IMR-90 (cell line): ENCODE results near the gene PAN2. TPM values are rescaled to one million over a fixed set of nuclear protein-coding genes. Genes with fewer than 3 reads are reported as not detected.

Experiments used
- ATAC-seq: fragments of 200-7000 bp; cut with Tn5 transposase; 2 replicates; pipeline ENCODE4 v1.9.1; 2020; ENCODE audit warnings: low read depth, mild to moderate bottlenecking, moderate library complexity
- BruUV-seq: library from RNA; stranded (reverse); fragments of 400-500 nt; replicated peaks from 2 replicates; lab custom pipeline; 2021; lab: Mats Ljungman, UMichigan
- CTCF ChIA-PET: fragments of 300-600 bp; formaldehyde crosslinking; extraction: SDS; loops from one replicate; lab custom pipeline; 2021; ENCODE audit warnings: antibody characterized with exemption; lab: Yijun Ruan, JAX
- POLR2A ChIA-PET: fragments of 300-600 bp; sonication (Branson Sonifier 250); formaldehyde crosslinking; loops from one replicate; lab custom pipeline; 2022; ENCODE audit warnings: antibody characterized with exemption; ENCODE audit not compliant: unreplicated experiment; lab: Charles Lee
- DNase-seq: peaks from one replicate; pipeline ENCODE4 v3.0.0; 2013
- H2AFZ ChIP-seq: replicated peaks from 2 replicates; pipeline ENCODE3; 2013; ENCODE audit warnings: low read length, mild to moderate bottlenecking; ENCODE audit not compliant: poor library complexity
- H2AK5ac ChIP-seq: 2 replicates; pipeline ENCODE4 v1.6.1; 2013; ENCODE audit warnings: low read depth, low read length, inconsistent platforms
- H2AK9ac ChIP-seq: replicated peaks from 2 replicates; pipeline ENCODE3; 2013; ENCODE audit warnings: mild to moderate bottlenecking, low read depth, low read length, moderate library complexity; ENCODE audit not compliant: poor library complexity
- H2BK120ac ChIP-seq: 2 replicates; pipeline ENCODE4 v1.6.1; 2013; ENCODE audit warnings: low read depth, low read length, inconsistent platforms
- H2BK15ac ChIP-seq: 3 replicates; pipeline ENCODE4 v1.6.1; 2013; ENCODE audit warnings: low read depth, low read length, inconsistent platforms
- H2BK20ac ChIP-seq: 2 replicates; pipeline ENCODE4 v1.6.1; 2013; ENCODE audit warnings: low read depth, mild to moderate bottlenecking, inconsistent platforms, low read length, moderate library complexity
- H2BK5ac ChIP-seq: 2 replicates; pipeline ENCODE4 v1.6.1; 2013; ENCODE audit warnings: mild to moderate bottlenecking, low read depth, low read length, inconsistent platforms; ENCODE audit not compliant: poor library complexity, severe bottlenecking
- H3K14ac ChIP-seq: replicated peaks from 2 replicates; pipeline ENCODE4 v1.6.1; 2013; ENCODE audit warnings: low read depth, low read length, inconsistent platforms
- H3K18ac ChIP-seq: 2 replicates; pipeline ENCODE4 v1.6.1; 2013; ENCODE audit warnings: low read depth, low read length, control low read depth
- H3K23ac ChIP-seq: 2 replicates; pipeline ENCODE4 v1.6.1; 2013; ENCODE audit warnings: low read depth, low read length, inconsistent platforms
- H3K27ac ChIP-seq: 2 replicates; pipeline ENCODE4 v1.5.1; 2013; ENCODE audit warnings: mild to moderate bottlenecking, control low read depth, low read length; ENCODE audit not compliant: insufficient read depth
- H3K27me3 ChIP-seq: 2 replicates; pipeline ENCODE4 v1.6.1; 2013; ENCODE audit warnings: low read length; ENCODE audit not compliant: control insufficient read depth, insufficient read depth
- H3K36me3 ChIP-seq: 2 replicates; pipeline ENCODE4 v1.6.1; 2013; ENCODE audit warnings: low read length, mixed read lengths; ENCODE audit not compliant: control insufficient read depth, insufficient read depth
- H3K4ac ChIP-seq: 2 replicates; pipeline ENCODE4 v1.6.1; 2013; ENCODE audit warnings: low read depth, low read length, inconsistent platforms
- H3K4me1 ChIP-seq: 2 replicates; pipeline ENCODE4 v1.6.1; 2013; ENCODE audit warnings: low read length, mixed read lengths; ENCODE audit not compliant: control insufficient read depth, insufficient read depth
- H3K4me2 ChIP-seq: 2 replicates; pipeline ENCODE4 v1.6.1; 2013; ENCODE audit warnings: low read depth, mild to moderate bottlenecking, control low read depth, low read length, moderate library complexity
- H3K4me3 ChIP-seq: 2 replicates; pipeline ENCODE4 v1.5.1; 2013; ENCODE audit warnings: low read depth, mild to moderate bottlenecking, control low read depth, low read length, moderate library complexity; ENCODE audit not compliant: insufficient read depth
- H3K56ac ChIP-seq: 2 replicates; pipeline ENCODE4 v1.6.1; 2013; ENCODE audit warnings: low read length, inconsistent platforms; ENCODE audit not compliant: insufficient read depth; ENCODE audit errors: extremely low read depth
- H3K79me1 ChIP-seq, 2 experiments: 2 replicates each; pipeline ENCODE4 v1.6.1; 2013; ENCODE audit warnings: low read length in 2 of 2, inconsistent platforms in 1 of 2, low read depth in 1 of 2
- H3K9ac ChIP-seq: 2 replicates; pipeline ENCODE4 v1.6.1; 2013; ENCODE audit warnings: low read depth, low read length, control low read depth
- H3K9me1 ChIP-seq: 2 replicates; pipeline ENCODE4 v1.6.1; 2013; ENCODE audit warnings: low read length, inconsistent platforms; ENCODE audit not compliant: insufficient read depth
- H3K9me3 ChIP-seq: 2 replicates; pipeline ENCODE4 v1.6.1; 2013; ENCODE audit warnings: low read length; ENCODE audit not compliant: control insufficient read depth, insufficient read depth
- H4K20me1 ChIP-seq: 2 replicates; pipeline ENCODE4 v1.6.1; 2013; ENCODE audit warnings: low read length, inconsistent platforms; ENCODE audit not compliant: insufficient read depth
- H4K5ac ChIP-seq: 2 replicates; pipeline ENCODE4 v1.6.1; 2013; ENCODE audit warnings: mild to moderate bottlenecking, low read depth, low read length, control low read depth
- H4K8ac ChIP-seq, 2 experiments: 2 replicates each; pipeline ENCODE4 v1.6.1; 2013; ENCODE audit warnings: low read depth in 2 of 2, low read length in 2 of 2, control low read depth in 1 of 2, inconsistent platforms in 1 of 2
- H4K91ac ChIP-seq: 2 replicates; pipeline ENCODE4 v1.6.1; 2013; ENCODE audit warnings: low read depth, low read length, inconsistent platforms; ENCODE audit not compliant: insufficient read depth
- BHLHE40 ChIP-seq: fragments of 150-350 bp; IDR thresholded peaks from 2 replicates; pipeline ENCODE4 v1.6.1; 2016; ENCODE audit warnings: mild to moderate bottlenecking, low read depth, low read length
- CEBPB ChIP-seq: IDR thresholded peaks from 2 replicates; pipeline ENCODE4 v1.6.1; 2012; ENCODE audit warnings: low read depth, low read length, improper control_type of control experiment
- CHD1 ChIP-seq: IDR thresholded peaks from 2 replicates; pipeline ENCODE4 v1.6.1; 2012; ENCODE audit warnings: low read depth, low read length, improper control_type of control experiment
- CTCF ChIP-seq: conservative IDR thresholded peaks from 2 replicates; pipeline ENCODE4 v1.5.1; 2012; ENCODE audit warnings: mild to moderate bottlenecking, low read depth, low read length, improper control_type of control experiment
- ELK1 ChIP-seq: fragments of 150-350 bp; IDR thresholded peaks from 2 replicates; pipeline ENCODE4 v1.6.1; 2016; ENCODE audit warnings: low read depth, mild to moderate bottlenecking, low read length, moderate library complexity, borderline replicate concordance
- FOS ChIP-seq: fragments of 150-350 bp; IDR thresholded peaks from 2 replicates; pipeline ENCODE4 v1.6.1; 2016; ENCODE audit warnings: low read depth, low read length
- MAFK ChIP-seq: IDR thresholded peaks from 2 replicates; pipeline ENCODE4 v1.6.1; 2012; ENCODE audit warnings: low read depth, low read length, improper control_type of control experiment
- MAZ ChIP-seq: IDR thresholded peaks from 2 replicates; pipeline ENCODE4 v1.6.1; 2012; ENCODE audit warnings: low read depth, mild to moderate bottlenecking, low read length, improper control_type of control experiment, moderate library complexity, borderline replicate concordance
- MXI1 ChIP-seq: IDR thresholded peaks from 2 replicates; pipeline ENCODE4 v1.6.1; 2012; ENCODE audit warnings: low read depth, mild to moderate bottlenecking, low read length, moderate library complexity, borderline replicate concordance
- NFE2L2 ChIP-seq: fragments of 150-350 bp; IDR thresholded peaks from 2 replicates; pipeline ENCODE4 v1.6.1; 2016; ENCODE audit warnings: low read depth, mild to moderate bottlenecking, low read length
- POLR2A ChIP-seq: IDR thresholded peaks from 2 replicates; pipeline ENCODE4 v1.6.1; 2012; ENCODE audit warnings: mild to moderate bottlenecking, low read depth, low read length
- RAD21 ChIP-seq: IDR thresholded peaks from 2 replicates; pipeline ENCODE4 v1.6.1; 2012; ENCODE audit warnings: low read length, improper control_type of control experiment
- RCOR1 ChIP-seq: IDR thresholded peaks from 2 replicates; pipeline ENCODE4 v1.6.1; 2012; ENCODE audit warnings: mild to moderate bottlenecking, low read length, improper control_type of control experiment; ENCODE audit not compliant: insufficient replicate concordance
- RFX5 ChIP-seq: IDR thresholded peaks from 2 replicates; pipeline ENCODE4 v1.8.0; 2012; ENCODE audit warnings: low read depth, mild to moderate bottlenecking, low read length, moderate library complexity
- SMC3 ChIP-seq: fragments of 150-350 bp; IDR thresholded peaks from 2 replicates; pipeline ENCODE4 v1.6.1; 2016; ENCODE audit warnings: low read depth, mild to moderate bottlenecking, antibody characterized with exemption, low read length, moderate library complexity
- WGBS, 2 experiments: methylation state at CpG; one replicate each; pipeline versions ENCODE4 v1.1.5 to v1.1.7; 2013; ENCODE audit warnings: missing lambda C conversion rate in 2 of 2; ENCODE audit not compliant: insufficient read length in 1 of 2; ENCODE audit errors: extremely low coverage in 2 of 2; 5-methylcytosine and 5-hydroxymethylcytosine counted together
- dilution Hi-C: fragments of 300-500 bp; cut with HindIII; formaldehyde crosslinking; loops from one replicate; pipeline ENCODE4 v1.14.3; 2018; ENCODE audit warnings: low sequenced_read_pairs; ENCODE audit not compliant: unreplicated experiment
- in situ Hi-C: fragments of 300-500 bp; cut with MboI; formaldehyde crosslinking; loops from 3 replicates; pipeline ENCODE4 v1.14.3; 2019; ENCODE audit warnings: low sequenced_read_pairs, inconsistent platforms, mixed read lengths
- intact Hi-C: fragments of 100-400 bp; cut with micrococcal nuclease; formaldehyde crosslinking; loops from 2 replicates; pipeline ENCODE4 v1.10.0; 2022
- polyA plus RNA-seq, 3 experiments: library from polyadenylated mRNA; depleted of rRNA; stranded (reverse); fragments of >200 nt; gene quantifications; 2 replicates each; pipeline ENCODE4 v1.2.3, GENCODE V29; 2012; ENCODE audit warnings: low replicate concordance in 1 of 3
- total RNA-seq: library from RNA; depleted of rRNA; stranded (reverse); fragments of >200 nt; gene quantifications from 2 replicates; pipeline ENCODE4 v1.2.3, GENCODE V29; 2012
- TF ChIP-seq, protein P1 (sequence below): fragments of 150-350 bp; IDR thresholded peaks from 2 replicates; pipeline ENCODE4 v1.6.1; 2017; ENCODE audit warnings: mild to moderate bottlenecking, antibody characterized with exemption, low read length, low read depth

Gene PAN2
- total and polyA plus RNA-seq, 2 of the 4 experiments (the other 2 are of a cell fraction), result 9.7 to 20.2 TPM

- Histone ChIP-seq H3K9me3 (no peaks in the 10 kb centered on the region), H3K56ac (no peak overlapping the region), H4K91ac (no peak overlapping the region), H3K9me1 (no peaks in the 10 kb centered on the region), H2BK5ac (no peak overlapping the region), H2AFZ (no peak overlapping the region), H3K23ac (no peak overlapping the region), H2AK9ac (no peak overlapping the region), H4K5ac (no peak overlapping the region), H4K20me1 (no peaks in the 10 kb centered on the region; the same call in 1 of the 2 replicates), H3K18ac (no peak overlapping the region), H3K79me1 (peaks cover 0 to 6% of the 10 kb centered on the region in 2 experiments; a peak in 1 of 4 replicates), H3K14ac (no peak overlapping the region), H3K9ac (no peak overlapping the region), H3K4me1 (no peaks in the 10 kb centered on the region), H3K4me3 (no peak overlapping the region), H2BK120ac (no peak overlapping the region), H2BK15ac (no peak overlapping the region), H2BK20ac (no peak overlapping the region), H2AK5ac (no peak overlapping the region), H3K27me3 (no peaks in the 10 kb centered on the region), H4K8ac (no peak overlapping the region), H3K36me3 (peaks cover 72% of the 10 kb centered on the region), H3K4me2 (no peak overlapping the region), H3K4ac (no peak overlapping the region), H3K27ac (no peak overlapping the region)
- dilution Hi-C loops (no loop called here), in situ Hi-C loops (no loop called here), intact Hi-C loops (no loop called here)
- TF ChIP-seq ELK1 (no peak), NFE2L2 (no peak), RFX5 (no peak), MAFK (no peak), POLR2A (no peak), CHD1 (no peak), RAD21 (no peak), CTCF (no peak), SMC3 (no peak), CEBPB (no peak), FOS (no peak), BHLHE40 (no peak), MXI1 (no peak), RCOR1 (no peak), MAZ (no peak)
- TF ChIP-seq, protein P1, sequence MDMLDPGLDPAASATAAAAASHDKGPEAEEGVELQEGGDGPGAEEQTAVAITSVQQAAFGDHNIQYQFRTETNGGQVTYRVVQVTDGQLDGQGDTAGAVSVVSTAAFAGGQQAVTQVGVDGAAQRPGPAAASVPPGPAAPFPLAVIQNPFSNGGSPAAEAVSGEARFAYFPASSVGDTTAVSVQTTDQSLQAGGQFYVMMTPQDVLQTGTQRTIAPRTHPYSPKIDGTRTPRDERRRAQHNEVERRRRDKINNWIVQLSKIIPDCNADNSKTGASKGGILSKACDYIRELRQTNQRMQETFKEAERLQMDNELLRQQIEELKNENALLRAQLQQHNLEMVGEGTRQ, result no peak
- CTCF ChIA-PET, result no interaction called here
- POLR2A ChIA-PET, result interaction anchor here (0.6 kb wide), 1 partner anchor 11 kb away, joined by 3 read pairs; no protein-coding TSS in a partner anchor
- DNase-seq (no peak), ATAC-seq (no peak)
- WGBS, 2 experiments, result no CpG with 5 or more reads among the region's 5 CpGs
- no TSS peak for BruUV-seq
These were observed 15.0 kb upstream of the PAN2 start for GRCh38 chr12:56348776-56349175.
